Suprapubic skin (tissue), 4 donors: ENCODE data around the gene METAP1. TPM values are rescaled to one million over a fixed set of nuclear protein-coding genes. Genes with fewer than 3 reads are reported as not detected.

ENCODE experiments used
- total RNA-seq, 4 donors: library from RNA; depleted of rRNA; stranded (reverse); fragments of >200 nt; gene quantifications; one replicate each; pipeline ENCODE4 v1.1.0, GENCODE V29; 2016

METAP1 gene
- total RNA-seq, 4 donors from 2014 or later, result 40.0 to 55.9 (median 49.4) TPM

Other genes with a start within 250 kb of the METAP1 start
- 10 to 100 TPM; 42.5 to 68.7 (median 54.6) TPM for gene EIF4E, start 66.6 kb upstream of the METAP1 start, total RNA-seq
- 10 to 100 TPM; 42.9 to 83.9 (median 63.8) TPM for gene ADH5, start 93.1 kb downstream of the METAP1 start, total RNA-seq
- 1 to 10 TPM in 1 of 4 donors, under 1 TPM in 2, not detected in 1; 0.89 to 2.0 (median 0.98) TPM for gene ADH4, start 148.6 kb downstream of the METAP1 start, total RNA-seq
- gene ADH6, start 223.5 kb downstream of the METAP1 start, total RNA-seq, result 10 to 100 TPM in 3 of 4 donors, 1 to 10 TPM in 1; 2.5 to 18.8 (median 12.1) TPM